PC-3 (cell line): ENCODE results near the gene TRIM34. TPM values are rescaled to one million over a fixed set of nuclear protein-coding genes. Genes with fewer than 3 reads are reported as not detected.

ENCODE experiments used
- ATAC-seq: fragments of 200-7000 bp; cut with Tn5 transposase; 2 replicates; pipeline ENCODE4 v1.9.1; 2020; ENCODE audit warnings: mild to moderate bottlenecking, moderate library complexity
- BruUV-seq: library from RNA; stranded (reverse); fragments of 400-500 nt; replicated peaks from 2 replicates; lab custom pipeline; 2021; lab: Mats Ljungman, UMichigan
- CTCF ChIA-PET: fragments of 300-600 bp; sonication (Branson Sonifier 250); formaldehyde crosslinking; loops from one replicate; lab custom pipeline; 2022; ENCODE audit warnings: antibody characterized with exemption; lab: Charles Lee
- POLR2A ChIA-PET: fragments of 300-600 bp; sonication (Branson Sonifier 250); formaldehyde crosslinking; loops from one replicate; lab custom pipeline; 2022; ENCODE audit warnings: antibody characterized with exemption; ENCODE audit not compliant: unreplicated experiment; lab: Charles Lee
- DNase-seq: peaks from one replicate; pipeline ENCODE4 v3.0.0-alpha.2; 2015
- H2AFZ ChIP-seq: fragments of 300-600 bp; sonication (generic); 2 replicates; pipeline ENCODE4 v1.6.0; 2016; ENCODE audit warnings: antibody characterized with exemption, low read length
- H3F3A ChIP-seq: fragments of 300-600 bp; sonication (generic); one replicate; pipeline ENCODE4 v1.6.0; 2017; ENCODE audit warnings: antibody characterized with exemption, low read length, control low read depth, mild to moderate bottlenecking; ENCODE audit not compliant: unreplicated experiment
- H3K27ac ChIP-seq: fragments of 300-600 bp; sonication (generic); 2 replicates; pipeline ENCODE4 v1.5.1; 2016; ENCODE audit warnings: mild to moderate bottlenecking, low read length
- H3K27me3 ChIP-seq: fragments of 300-600 bp; sonication (generic); 2 replicates; pipeline ENCODE4 v1.6.1; 2016; ENCODE audit warnings: low read length, mixed read lengths
- H3K36me3 ChIP-seq: fragments of 300-600 bp; sonication (generic); 2 replicates; pipeline ENCODE4 v1.6.1; 2016; ENCODE audit warnings: low read depth, mixed run types, low read length, mixed read lengths
- H3K4me1 ChIP-seq: fragments of 300-600 bp; sonication (generic); 2 replicates; pipeline ENCODE4 v1.5.1; 2016; ENCODE audit warnings: low read length; ENCODE audit not compliant: insufficient read depth
- H3K4me2 ChIP-seq: fragments of 300-600 bp; sonication (generic); 2 replicates; pipeline ENCODE4 v1.6.0; 2016; ENCODE audit warnings: low read length
- H3K4me3 ChIP-seq: fragments of 300-600 bp; sonication (generic); 2 replicates; pipeline ENCODE4 v1.5.1; 2016; ENCODE audit warnings: mild to moderate bottlenecking, low read length, mixed read lengths
- H3K79me2 ChIP-seq: fragments of 300-600 bp; sonication (generic); 2 replicates; pipeline ENCODE4 v1.6.1; 2017; ENCODE audit warnings: low read length, mixed read lengths
- H3K9ac ChIP-seq: fragments of 300-600 bp; sonication (generic); 2 replicates; pipeline ENCODE4 v1.6.0; 2016; ENCODE audit warnings: mild to moderate bottlenecking, low read length
- H3K9me2 ChIP-seq: fragments of 300-600 bp; sonication (generic); replicated peaks from 2 replicates; pipeline ENCODE4 v1.6.1; 2016; ENCODE audit warnings: mixed run types, low read length, mixed read lengths
- H3K9me3 ChIP-seq: fragments of 300-600 bp; sonication (generic); 2 replicates; pipeline ENCODE4 v1.6.1; 2016; ENCODE audit warnings: low read length, mixed read lengths
- H4K20me1 ChIP-seq: fragments of 300-600 bp; sonication (generic); 2 replicates; pipeline ENCODE4 v1.6.1; 2016; ENCODE audit warnings: low read length, mixed read lengths
- CTCF ChIP-seq: fragments of 300-600 bp; sonication (generic); conservative IDR thresholded peaks from 2 replicates; pipeline ENCODE4 v1.5.1; 2017; ENCODE audit warnings: antibody characterized with exemption, low read depth, mild to moderate bottlenecking, low read length
- EZH2 ChIP-seq: fragments of 300-600 bp; sonication (generic); IDR thresholded peaks from one replicate; pipeline ENCODE4 v1.6.1; 2017; ENCODE audit warnings: antibody characterized with exemption, mild to moderate bottlenecking, low read length; ENCODE audit not compliant: unreplicated experiment
- EZH2phosphoT487 ChIP-seq: fragments of 300-600 bp; sonication (generic); IDR thresholded peaks from 2 replicates; pipeline ENCODE4 v1.6.1; 2018; ENCODE audit warnings: mild to moderate bottlenecking, antibody characterized with exemption, low read length, borderline replicate concordance
- intact Hi-C: fragments of 100-400 bp; cut with micrococcal nuclease; formaldehyde crosslinking; loops from 2 replicates; pipeline ENCODE4 v1.9.0; 2023
- total RNA-seq: library from RNA; depleted of rRNA; stranded (reverse); fragments of >200 nt; gene quantifications from 2 replicates; pipeline ENCODE4 v1.2.3, GENCODE V29; 2014

The TRIM34 gene
- total RNA-seq, 1 experiment from 2014 or later, result 1.3 TPM

GRCh38 chr11:5658318-5658717 lies 33.5 kb downstream of the TRIM34 start:
- no peak for DNase-seq
- no peaks in the 10 kb centered on the region for H3K36me3 ChIP-seq
- no peak overlapping the region for H3K9ac ChIP-seq
- no peaks in the 10 kb centered on the region for H3K79me2 ChIP-seq
- BruUV-seq, result no TSS peak
- H3K27ac ChIP-seq, result no peak overlapping the region
- H3K4me2 ChIP-seq, result no peak overlapping the region
- no peak overlapping the region for H2AFZ ChIP-seq
- no peaks in the 10 kb centered on the region for H3K27me3 ChIP-seq
- H4K20me1 ChIP-seq, result no peaks in the 10 kb centered on the region
- intact Hi-C loops, result no loop called here
- no peak overlapping the region for H3K4me3 ChIP-seq
- no peak for ATAC-seq
- H3K9me3 ChIP-seq, result no peaks in the 10 kb centered on the region
- no peaks in the 10 kb centered on the region for H3K4me1 ChIP-seq
- peak; percentile 24; the same call in 1 of the 2 replicates for TF ChIP-seq CTCF
- no peak for TF ChIP-seq EZH2
- no peak for TF ChIP-seq EZH2phosphoT487
- no peaks in the 10 kb centered on the region for H3F3A ChIP-seq
- ChIA-PET CTCF (no interaction called here), POLR2A (no interaction called here)
- no peaks in the 10 kb centered on the region for H3K9me2 ChIP-seq

- H3K9me3 ChIP-seq, result no peaks in the 10 kb centered on the region
- no peak overlapping the region for H3K9ac ChIP-seq
- no peaks in the 10 kb centered on the region for H3F3A ChIP-seq
- no peak overlapping the region for H3K4me2 ChIP-seq
- H3K4me3 ChIP-seq, result no peak overlapping the region
- no peaks in the 10 kb centered on the region for H3K9me2 ChIP-seq
- H4K20me1 ChIP-seq, result no peaks in the 10 kb centered on the region
- no peaks in the 10 kb centered on the region for H3K79me2 ChIP-seq
- ChIA-PET CTCF (no interaction called here), POLR2A (no interaction called here)
- no peak for DNase-seq
- H2AFZ ChIP-seq, result no peak overlapping the region
- no peaks in the 10 kb centered on the region for H3K27me3 ChIP-seq
- peaks cover 5% of the 10 kb centered on the region; the same call in 1 of the 2 replicates for H3K36me3 ChIP-seq
- no peaks in the 10 kb centered on the region for H3K4me1 ChIP-seq
- TF ChIP-seq EZH2phosphoT487 (no peak), CTCF (no peak), EZH2 (no peak)
- no peak for ATAC-seq
- BruUV-seq, result no TSS peak
- H3K27ac ChIP-seq, result no peak overlapping the region
- intact Hi-C loops, result no loop called here
These were observed 38.7 kb downstream of the TRIM34 start for GRCh38 chr11:5663511-5663910.

GRCh38 chr11:5665051-5665570 lies 40.3 kb downstream of the TRIM34 start:
- Histone ChIP-seq H2AFZ (no peak overlapping the region), H3K9me3 (no peaks in the 10 kb centered on the region), H3K9me2 (no peaks in the 10 kb centered on the region), H3K27ac (no peak overlapping the region), H3K36me3 (peaks cover 9% of the 10 kb centered on the region; the same call in 1 of the 2 replicates), H3K4me1 (no peaks in the 10 kb centered on the region), H3K79me2 (no peaks in the 10 kb centered on the region), H3K27me3 (no peaks in the 10 kb centered on the region), H3K9ac (no peak overlapping the region), H3K4me3 (no peak overlapping the region), H4K20me1 (no peaks in the 10 kb centered on the region), H3K4me2 (no peak overlapping the region), H3F3A (no peaks in the 10 kb centered on the region)
- DNase-seq (no peak), ATAC-seq (no peak)
- intact Hi-C loops, result no loop called here
- ChIA-PET POLR2A (interaction anchor here (0.7 kb wide), 1 partner anchor 59 kb away, joined by 4 read pairs; no protein-coding TSS in a partner anchor), CTCF (no interaction called here)
- TF ChIP-seq EZH2phosphoT487 (no peak), EZH2 (no peak), CTCF (no peak)
- BruUV-seq, result no TSS peak
